SU-DHL-6 (cell line): ENCODE results near the gene TMCO1.

Source experiments
- CTCF ChIP-seq: fragments of 200-600 bp; sonication (generic); IDR thresholded peaks from one replicate; pipeline ENCODE4 v1.5.1; 2017; ENCODE audit warnings: antibody characterized with exemption, mild to moderate bottlenecking, low read length, moderate library complexity; ENCODE audit not compliant: insufficient read depth, poor library complexity, severe bottlenecking
- EZH2phosphoT487 ChIP-seq: fragments of 200-600 bp; sonication (generic), shearing (Covaris generic); conservative IDR thresholded peaks from 2 replicates; pipeline ENCODE4 v1.6.1; 2018; ENCODE audit warnings: mild to moderate bottlenecking, antibody characterized with exemption, low read length, moderate library complexity, mixed read lengths

GRCh38 chr1:165695031-165695430, 73.6 kb downstream of the TMCO1 start:
- no peak for TF ChIP-seq CTCF
- no peak for TF ChIP-seq EZH2phosphoT487
